ENCODE data around the gene LUZP2.

DNA sequence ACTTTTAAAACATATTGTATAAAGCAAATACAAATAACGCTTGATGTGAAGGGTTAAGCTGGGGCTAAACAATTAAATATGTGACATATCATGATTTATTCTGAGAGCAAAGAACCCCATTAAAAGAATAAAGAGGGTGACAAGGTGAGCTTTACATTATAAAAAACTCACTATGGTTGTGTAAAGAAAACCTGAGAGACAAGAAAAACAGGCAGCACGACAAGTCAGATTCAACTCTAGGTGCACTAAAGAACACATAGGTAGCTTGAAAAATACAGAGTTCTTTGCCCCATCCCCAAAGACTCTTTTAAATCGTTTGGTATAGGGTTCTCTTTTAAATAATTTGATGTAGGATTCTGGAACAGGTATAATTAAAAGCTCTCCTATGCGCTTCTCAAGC is 63.5 kb downstream of the LUZP2 start:
- TF ChIP-seq, protein P1, sequence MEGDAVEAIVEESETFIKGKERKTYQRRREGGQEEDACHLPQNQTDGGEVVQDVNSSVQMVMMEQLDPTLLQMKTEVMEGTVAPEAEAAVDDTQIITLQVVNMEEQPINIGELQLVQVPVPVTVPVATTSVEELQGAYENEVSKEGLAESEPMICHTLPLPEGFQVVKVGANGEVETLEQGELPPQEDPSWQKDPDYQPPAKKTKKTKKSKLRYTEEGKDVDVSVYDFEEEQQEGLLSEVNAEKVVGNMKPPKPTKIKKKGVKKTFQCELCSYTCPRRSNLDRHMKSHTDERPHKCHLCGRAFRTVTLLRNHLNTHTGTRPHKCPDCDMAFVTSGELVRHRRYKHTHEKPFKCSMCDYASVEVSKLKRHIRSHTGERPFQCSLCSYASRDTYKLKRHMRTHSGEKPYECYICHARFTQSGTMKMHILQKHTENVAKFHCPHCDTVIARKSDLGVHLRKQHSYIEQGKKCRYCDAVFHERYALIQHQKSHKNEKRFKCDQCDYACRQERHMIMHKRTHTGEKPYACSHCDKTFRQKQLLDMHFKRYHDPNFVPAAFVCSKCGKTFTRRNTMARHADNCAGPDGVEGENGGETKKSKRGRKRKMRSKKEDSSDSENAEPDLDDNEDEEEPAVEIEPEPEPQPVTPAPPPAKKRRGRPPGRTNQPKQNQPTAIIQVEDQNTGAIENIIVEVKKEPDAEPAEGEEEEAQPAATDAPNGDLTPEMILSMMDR (optimal IDR thresholded peaks at IDR 0.05 in 1 of 3, IDR thresholded peaks at IDR 0.05 in 1 of 3, conservative IDR thresholded peaks at IDR 0.05 in 1 of 3; ENCODE audit: extremely low read depth in 1 of 3, insufficient read depth in 2 of 3, low read length in 3 of 3) = no peak
- no peak for TF ChIP-seq EZH2 (IDR thresholded peaks at IDR 0.05; ENCODE audit: low read length)
